MV-4-11 (cell line): ENCODE results near the gene ZNF497.
A peak's percentile ranks its signal among the peaks of the same experiment; 100 is the strongest.

Source experiments
- DNase-seq: peaks from one replicate; lab custom pipeline; 2025; lab: John Stamatoyannopoulos, UW

ZNF497 gene

DNA sequence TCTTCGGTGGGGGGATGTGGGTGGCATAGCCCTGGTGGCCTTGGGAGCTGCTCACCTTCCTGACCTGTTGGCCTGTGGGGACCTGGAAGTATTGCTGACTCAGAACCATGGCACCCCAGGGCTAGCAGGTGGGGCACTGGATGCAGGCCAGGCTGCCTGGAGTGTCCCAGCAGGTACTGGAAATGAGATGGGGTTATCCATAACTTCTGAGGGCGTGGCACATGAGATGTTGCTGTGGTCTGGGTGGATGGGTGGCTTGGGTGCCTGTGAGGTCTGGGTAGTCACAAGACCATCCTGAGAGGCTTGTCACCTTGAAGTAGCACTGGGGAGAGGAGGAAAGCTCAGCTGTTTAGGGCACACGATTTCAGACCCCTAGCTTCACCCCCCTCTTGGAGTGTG lies 32.3 kb upstream of the ZNF497 start:
- no peak for DNase-seq

GRCh38 chr19:58393725-58394033 lies 31.1 kb upstream of the ZNF497 start:
- DNase-seq: no peak

- no peak for DNase-seq
These were observed 30.6 kb upstream of the ZNF497 start for GRCh38 chr19:58392945-58393724.

DNA sequence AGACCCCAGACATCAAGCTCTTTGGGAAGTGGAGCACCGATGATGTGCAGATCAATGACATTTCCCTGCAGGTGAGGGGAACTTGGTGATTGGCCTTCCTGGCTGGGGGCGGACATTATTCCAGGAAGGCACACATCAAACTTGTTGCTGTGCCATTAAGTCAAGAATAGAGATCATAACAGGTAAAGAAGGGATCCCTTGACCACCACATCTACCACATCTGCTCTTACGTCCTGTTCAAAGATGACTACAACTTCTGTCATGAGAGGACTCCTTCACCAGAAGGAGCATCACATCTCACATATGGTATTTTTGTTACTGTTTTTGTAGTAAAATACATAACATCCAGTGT lies 25.6 kb upstream of the ZNF497 start:
- no peak for DNase-seq

- no peak for DNase-seq
These were observed 25.0 kb upstream of the ZNF497 start for GRCh38 chr19:58387338-58388174.

DNA sequence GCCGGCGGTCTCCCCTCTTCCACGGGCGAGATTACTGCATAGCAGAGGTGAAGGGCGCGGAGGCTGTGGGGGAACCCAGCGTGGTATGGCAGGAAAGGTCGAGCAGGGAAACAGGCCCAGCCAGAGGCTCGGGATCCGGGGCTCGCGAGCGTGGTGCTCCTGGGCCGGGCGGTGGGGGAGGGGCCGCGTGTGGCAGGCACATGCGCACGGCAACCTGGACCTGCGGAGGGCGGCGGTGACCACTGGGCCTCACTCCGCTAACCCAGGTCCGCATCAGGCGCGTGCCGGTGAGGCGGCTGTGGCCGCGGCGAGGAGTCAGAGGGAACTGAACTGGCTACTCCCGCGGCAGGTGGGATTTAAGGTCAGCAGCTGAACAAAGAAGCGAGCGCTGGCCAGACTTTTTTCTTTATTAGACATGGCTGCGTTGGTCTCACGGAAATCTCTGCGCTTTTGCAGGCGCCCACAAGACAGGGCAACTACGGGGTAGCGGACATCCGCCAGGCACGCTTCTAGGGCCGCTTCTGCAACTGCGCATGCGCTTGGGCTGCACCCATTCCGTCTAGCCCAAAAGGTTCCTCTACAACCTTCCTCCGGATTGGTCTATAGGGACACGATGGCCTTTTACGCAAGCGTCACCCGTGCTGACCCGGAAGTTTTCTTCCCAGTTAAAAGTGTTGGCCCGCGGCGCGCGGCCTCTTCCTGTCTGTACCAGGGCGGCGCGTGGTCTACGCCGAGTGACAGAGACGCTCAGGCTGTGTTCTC lies 24.2 kb upstream of the ZNF497 start, which contains the start of gene RPS5:
Gene RPS5, plus strand, starts transcription at position 694 of the 762 bp plus-strand sequence. CDS start 869 bp downstream, outside the sequence.
- DNase-seq: peak; percentile 100

DNA sequence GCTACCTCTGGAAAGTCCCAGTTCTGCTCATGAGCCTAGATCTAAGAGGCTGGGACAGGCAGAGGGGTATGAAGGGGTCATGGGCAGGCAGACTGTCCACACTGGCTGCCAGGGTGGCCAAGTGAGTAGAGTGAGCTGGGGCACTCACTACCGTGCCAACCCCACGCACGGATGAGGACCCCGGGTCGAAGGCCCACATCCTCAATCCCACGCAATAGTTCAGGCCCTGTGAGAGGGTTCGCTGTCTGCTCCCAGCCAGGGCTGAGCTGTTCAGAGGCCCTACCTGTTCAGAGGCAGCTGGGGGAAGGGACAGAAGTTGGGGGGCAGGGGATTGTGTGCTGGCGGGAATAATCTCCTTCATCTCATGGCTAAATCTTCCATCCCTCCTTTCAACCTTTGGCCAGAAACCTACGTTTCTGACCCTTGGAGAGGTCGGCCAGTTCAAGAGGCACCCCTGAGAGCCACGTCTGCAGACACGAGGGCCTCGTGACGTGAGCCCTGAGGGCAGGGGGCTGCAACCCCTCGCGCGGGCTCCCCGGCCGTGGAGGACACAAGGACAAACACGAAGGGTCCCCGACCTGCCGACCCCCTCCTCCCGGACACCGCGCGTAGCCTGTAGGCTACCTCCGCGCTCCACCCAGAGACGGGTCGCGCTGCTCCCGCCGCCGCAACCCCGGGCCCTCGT lies 23.5 kb upstream of the ZNF497 start:
- DNase-seq: no peak

- DNase-seq: no peak
These were observed 22.9 kb upstream of the ZNF497 start for GRCh38 chr19:58385313-58385890.

- DNase-seq: no peak
These were observed 20.5 kb upstream of the ZNF497 start for GRCh38 chr19:58382997-58383603.

DNA sequence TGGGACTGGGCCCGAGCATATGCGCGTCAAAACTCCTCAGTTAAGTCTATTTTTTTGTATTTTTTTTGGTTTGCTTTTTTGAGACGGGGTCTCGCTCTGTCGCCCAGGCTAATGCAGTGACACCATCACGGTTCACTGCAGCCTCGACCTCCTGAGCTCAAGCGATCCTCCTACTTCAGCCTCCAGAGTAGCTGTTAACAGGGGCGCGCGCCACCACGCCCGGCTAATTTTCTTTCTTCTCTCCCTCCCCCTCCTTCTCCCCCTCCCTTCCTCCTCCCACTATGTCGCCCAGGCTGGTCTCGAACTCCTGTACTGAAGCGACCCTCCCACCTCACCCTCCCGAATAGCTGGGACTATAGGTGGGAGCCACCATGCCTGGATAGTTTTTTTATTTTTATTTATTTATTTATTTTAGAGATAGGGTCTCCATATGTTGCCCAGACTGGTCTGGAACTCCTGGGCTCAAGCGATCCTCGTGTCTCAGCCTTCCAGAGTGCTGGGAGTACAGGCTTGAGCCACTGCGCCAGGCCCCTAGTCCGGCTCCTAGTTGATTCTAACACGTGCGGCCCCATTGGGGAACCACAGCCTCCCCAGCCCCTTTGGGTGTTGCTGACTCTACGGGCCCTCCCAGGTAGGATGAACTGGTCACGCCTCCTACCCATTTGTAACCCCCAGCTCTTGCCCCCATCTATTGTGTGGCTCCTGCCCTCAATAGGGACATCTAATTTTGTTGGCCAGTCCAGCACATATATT lies 19.1 kb upstream of the ZNF497 start:
- DNase-seq: no peak

GRCh38 chr19:58380662-58381459 lies 18.3 kb upstream of the ZNF497 start, which contains the start of gene ZNF837:
TSS of gene ZNF837 (minus strand) at chr19:58381030. CDS start at chr19:58369332, 11,698 bp downstream.
- DNase-seq: peak; percentile 100

- no peak for DNase-seq
These were observed 17.6 kb upstream of the ZNF497 start for GRCh38 chr19:58380037-58380661.

DNA sequence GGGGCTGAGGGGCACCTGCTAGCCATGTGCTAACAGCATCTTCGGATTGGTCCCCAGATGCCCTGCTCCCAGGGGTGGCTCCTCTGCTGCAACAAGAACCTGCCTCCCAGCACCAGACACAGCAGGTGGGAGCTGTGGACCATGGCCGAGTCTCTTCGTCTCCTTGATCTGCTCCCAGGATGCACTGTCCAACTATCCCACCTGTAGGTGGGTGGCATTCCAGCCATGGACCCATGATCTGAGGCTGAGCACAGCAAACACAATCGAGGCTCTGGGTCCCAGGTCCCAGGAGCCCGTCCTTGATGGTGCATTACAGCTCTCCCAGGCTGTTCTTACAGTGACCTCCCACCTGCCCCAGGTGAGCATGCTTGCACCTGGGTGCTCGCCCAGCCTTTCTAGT lies 16.7 kb upstream of the ZNF497 start:
- DNase-seq: no peak

DNA sequence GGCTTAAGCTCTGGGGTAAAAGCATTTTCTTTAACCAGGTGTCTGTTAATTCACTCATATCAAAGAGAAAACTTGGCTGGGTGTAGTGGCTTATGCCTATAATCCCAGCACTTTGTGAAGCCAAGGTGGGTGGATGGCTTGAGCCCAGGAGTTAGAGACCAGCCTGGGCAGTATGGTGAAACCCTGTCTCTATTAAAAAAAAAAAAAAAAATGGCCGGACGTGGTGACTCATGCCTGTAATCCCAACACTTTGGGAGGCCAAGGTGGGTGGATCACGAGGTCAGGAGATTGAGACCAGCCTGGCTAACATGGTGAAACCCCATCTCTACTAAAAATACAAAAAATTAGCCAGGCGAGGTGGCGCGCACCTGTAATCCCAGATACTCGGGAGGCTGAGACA lies 14.2 kb upstream of the ZNF497 start:
- DNase-seq: peak; percentile 38

DNA sequence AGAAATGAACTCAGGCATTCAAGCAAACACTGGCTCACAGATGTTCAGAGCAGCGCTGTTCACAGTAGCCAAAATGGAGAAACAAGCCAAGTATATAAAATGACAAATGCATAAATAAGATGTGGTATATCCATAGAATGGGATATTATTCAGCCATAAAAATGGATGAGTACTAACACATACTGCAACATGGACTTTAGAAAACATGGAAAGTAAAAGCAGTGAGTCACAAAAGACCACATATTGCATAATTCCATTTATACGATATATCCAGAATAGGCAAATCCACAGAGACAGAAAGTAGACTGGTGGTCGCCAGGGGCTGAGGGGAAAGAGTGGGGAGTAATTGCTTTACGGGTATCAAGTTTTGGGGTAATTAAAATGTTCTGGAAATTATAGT lies 11.6 kb upstream of the ZNF497 start:
- DNase-seq: peak; percentile 76

GRCh38 chr19:58372311-58373133 lies 10.0 kb upstream of the ZNF497 start:
- no peak for DNase-seq

DNA sequence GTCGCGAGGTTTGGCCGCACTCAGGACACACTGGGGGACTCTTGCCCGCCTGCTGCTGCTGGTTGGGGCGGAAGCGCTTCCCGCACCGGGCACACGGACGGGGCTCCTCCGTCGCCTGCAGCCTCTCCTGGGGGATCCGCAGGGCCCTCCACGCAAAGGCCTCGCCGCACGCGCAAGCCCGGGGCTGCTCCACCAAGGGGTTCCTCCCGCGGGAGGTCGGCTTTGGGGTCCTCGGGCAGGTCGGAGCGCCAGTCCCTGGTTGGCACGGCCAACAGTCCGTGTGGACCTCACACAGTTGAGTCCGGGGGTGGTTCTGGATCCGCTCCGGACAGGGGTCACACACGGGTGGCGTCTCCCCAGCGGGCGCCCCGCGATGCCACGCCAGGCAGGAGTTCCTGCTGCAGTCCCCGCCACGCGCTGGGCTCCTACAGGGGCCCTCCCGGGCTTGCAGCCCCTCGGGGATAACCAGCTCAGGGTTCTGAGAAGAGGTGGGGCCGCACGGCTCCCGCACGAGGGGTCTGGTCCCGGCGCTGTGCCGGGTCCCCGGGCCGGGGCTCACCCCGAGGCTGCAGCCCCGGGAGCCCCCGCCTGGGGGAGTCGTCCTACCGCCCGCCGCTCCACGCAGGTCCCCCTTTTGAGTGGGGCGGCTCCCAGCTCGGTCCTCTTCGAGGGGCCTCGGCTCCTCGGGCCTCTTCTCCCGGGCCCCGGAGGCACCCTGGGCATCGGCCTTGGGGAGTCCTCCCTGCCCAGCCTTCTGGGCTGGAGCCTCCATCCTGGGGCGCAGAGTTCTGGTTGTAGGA lies 6.2 kb upstream of the ZNF497 start:
- DNase-seq: no peak
